ENCODE data around the gene CRIP2.
A peak's percentile ranks its signal among the peaks of the same experiment; 100 is the strongest.

Gene CRIP2, protein sequence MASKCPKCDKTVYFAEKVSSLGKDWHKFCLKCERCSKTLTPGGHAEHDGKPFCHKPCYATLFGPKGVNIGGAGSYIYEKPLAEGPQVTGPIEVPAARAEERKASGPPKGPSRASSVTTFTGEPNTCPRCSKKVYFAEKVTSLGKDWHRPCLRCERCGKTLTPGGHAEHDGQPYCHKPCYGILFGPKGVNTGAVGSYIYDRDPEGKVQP

DNA sequence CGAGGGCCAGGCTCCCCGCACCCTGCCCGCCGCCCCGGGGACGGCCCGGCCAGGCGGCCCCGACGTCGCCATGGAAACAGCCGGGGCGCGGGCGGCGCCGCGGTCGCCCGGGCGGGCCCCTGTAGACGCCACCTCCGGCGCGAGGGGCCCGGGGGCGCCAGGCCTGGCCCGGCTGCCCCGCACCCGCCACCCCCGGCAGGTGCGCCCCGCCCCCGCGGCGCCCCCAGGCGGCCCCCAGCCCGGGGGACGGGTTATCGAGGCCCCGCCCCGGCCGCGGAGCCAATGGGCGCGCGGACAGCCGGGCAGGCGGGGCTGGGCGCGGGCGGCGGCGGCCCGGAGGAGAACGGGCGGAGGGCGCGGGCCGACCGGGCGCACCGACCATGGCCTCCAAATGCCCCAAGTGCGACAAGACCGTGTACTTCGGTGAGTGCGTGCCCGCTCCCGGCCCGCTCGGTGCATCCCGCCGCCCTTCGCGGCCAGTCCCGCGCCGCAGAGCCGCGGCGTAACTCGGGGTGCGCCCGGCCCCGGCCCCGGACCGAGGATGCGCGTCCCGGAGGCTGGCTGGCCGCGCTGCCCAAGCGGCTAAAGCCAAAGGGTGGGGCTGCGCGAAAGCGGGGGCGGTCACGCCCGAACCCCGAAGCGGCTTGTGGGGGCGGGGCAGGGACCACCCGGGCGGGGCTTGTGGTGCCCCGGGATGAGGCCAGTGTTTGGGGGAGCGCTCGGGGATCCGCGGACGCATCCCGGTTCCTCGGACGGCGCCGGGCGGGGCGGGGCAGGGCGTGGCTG lies at the start of gene CRIP2:
Gene CRIP2 (plus strand): TSS at position 339 of the 786 bp plus-strand sequence. CDS start 42 bp downstream, at position 381.
- peak in 1 of 2 experiments; percentile 26 for DNase-seq

DNA sequence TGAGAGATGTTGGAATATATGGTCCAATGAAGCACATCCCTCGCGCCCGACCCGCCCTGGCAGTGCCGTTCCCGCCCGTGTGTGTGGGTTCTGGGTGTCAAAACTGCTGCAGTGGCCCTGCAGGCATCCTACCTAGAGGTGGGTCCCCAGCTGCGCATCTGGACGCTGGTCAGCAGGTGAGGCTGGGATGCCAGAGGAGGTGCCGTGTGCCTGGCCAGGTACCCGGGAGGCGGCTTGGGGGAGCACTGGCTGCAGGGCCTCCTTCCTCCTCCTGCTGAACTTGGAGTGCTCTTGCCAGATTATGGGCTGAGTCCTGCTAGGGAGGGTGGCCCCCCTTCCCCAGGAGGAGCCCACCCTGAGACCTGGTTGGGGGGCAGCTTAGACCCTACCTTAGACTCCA lies 49.8 kb upstream of the CRIP2 start:
- no peak for DNase-seq

DNA sequence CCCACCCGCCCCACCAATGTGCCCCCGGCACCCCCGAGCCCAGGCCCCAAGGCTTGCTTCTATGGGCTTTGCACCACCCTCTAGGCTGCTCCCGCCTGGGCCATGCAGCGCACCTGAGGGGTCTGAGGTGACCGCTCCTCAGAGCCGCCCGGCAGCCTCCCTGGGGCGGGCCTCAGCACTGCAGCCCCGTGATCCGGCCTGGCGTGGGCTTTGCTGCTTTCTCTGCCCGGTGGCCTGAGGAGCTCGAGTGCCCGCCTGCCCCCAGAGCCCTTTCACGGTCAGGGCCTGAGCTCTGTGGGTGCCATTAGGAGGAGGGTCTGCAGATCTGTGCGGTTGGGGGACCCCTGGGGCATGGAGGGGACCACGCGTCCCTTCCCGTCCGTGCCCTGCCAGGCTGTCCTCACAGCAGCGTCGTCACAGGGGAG lies 48.8 kb upstream of the CRIP2 start:
- DNase-seq: no peak

DNA sequence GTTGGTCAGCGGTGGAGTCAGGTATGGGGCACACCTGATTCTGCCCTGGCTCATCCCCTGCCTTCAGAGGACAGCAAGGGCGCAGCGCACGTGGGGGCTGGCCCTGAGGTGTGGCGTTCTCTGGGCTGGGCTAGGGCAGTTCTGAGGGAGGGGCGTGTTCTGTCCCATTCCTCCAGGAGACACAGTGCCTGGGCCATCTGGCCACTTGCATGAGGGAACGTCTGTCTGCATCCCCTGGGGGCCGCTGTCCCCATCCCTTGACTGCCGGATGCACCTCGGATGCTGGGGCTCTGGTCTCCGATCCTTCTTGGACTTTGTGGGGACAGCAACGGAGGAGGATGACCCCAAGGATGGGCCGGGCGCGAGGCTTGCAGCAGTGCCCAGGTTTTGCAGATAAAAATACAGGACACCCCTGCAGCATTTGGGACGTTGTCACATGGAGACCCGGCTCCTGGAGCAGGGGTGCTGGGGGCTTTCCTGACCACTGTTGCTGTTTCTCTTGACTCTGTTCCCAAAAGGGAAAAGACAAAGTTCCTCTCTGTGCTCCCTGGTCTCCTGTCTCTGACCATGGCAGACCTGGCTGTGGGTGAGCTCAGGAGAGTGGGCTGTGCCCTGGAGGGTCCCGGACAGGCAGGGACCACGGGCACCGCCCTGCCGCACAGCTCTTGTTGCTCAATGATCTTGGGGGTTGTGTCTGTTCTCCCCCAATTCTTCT lies 48.0 kb upstream of the CRIP2 start:
- no peak for DNase-seq

DNA sequence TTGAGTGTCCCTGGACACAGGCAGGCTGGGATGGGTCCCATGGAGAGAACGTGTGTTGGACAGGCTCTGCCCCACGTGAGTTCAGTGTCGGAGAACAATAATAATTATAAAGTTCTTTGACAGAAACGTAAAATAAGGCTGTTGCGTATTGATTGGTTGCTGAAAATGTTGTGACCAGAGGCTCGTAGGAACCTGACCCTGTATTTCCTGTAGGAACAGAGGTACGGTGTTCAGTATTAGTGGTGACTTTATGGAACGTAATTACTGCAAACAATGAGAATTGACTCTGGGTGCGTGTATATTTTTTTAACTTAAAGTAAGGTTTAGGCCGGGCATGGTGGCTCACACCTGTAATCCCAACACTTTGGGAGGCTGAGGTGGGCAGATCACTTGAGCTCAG lies 47.2 kb upstream of the CRIP2 start:
- no peak for DNase-seq

DNA sequence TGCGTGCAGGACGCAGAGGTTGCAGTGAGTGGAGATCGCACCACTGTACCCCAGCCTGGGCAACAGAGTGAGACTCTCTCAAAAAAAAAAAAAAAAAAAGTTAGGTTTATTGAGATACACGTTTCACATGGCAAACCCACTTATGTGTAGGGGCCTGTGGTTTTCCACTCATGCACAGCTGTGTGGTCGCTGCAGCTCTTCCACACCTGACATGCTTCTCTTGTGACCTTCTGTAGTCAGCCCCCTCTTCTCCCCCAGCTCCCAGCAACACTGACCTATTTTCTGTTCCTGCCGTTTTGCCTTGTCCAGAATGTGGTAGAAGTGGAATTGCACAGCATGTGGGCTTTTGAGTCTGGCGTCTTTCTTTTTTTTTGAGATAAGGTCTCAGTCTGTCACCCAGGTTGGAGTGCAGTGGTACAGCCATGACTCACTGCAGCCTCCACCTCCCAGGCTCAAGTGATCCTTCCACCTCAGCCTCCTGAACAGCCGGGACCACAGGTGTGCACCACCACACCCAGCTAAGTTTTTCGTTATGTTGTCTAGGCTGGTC lies 46.6 kb upstream of the CRIP2 start:
- DNase-seq: no peak

DNA sequence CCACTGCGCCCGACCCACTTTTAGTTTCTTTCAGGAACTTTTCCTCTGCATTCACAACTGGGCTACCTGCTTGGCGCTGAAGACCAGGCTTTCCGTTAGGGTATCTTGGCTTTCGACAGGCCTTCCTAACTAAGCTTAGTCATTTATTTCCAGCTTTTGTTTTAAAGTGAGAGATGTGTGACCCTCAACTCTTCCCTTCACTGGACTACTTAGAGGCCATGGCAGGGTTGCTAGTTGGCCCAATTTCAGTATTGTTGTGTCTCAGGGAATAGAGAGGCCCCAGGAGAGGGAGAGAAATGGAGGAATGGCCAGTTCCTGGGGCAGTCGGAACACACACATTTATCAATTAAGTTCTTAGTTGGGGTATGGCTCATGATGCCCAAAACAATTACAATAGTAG lies 44.6 kb upstream of the CRIP2 start:
- DNase-seq: no peak

DNA sequence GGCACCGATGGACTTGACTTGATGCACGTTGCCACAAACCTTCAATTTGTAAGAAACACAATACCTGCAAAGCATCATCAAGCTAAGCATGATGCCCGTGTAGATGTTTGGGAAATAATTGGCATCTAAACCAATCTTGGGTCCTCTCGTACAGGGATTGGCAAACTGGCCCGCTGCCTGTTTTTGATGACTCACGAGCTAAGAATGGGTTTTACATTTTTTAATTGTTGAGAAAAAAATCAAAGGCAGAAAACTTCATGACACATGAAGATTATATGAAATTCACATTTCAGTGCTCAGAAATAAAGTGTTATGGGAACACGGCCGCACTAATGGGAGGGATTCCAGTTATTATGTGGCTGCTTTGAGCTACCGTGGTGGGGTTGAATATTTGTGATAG lies 44.1 kb upstream of the CRIP2 start:
- no peak for DNase-seq

DNA sequence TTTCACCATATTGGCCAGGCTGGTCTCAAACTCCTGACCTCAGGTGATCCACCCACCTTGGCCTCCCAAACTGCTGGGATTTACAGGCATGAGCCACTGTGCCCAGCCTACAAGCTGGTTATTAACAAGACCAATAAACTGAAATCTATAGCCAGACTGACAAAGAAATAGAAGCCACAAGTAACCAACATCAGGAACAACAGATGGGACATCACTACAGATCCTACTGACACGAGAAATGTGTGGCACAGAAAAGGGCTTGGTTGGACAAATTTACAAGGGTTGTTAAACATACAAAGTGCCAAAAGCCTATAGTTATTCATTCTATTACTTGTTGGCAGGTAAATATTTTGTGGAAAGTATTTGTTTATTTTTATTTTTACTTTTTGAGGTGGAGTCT lies 43.4 kb upstream of the CRIP2 start:
- no peak for DNase-seq

DNA sequence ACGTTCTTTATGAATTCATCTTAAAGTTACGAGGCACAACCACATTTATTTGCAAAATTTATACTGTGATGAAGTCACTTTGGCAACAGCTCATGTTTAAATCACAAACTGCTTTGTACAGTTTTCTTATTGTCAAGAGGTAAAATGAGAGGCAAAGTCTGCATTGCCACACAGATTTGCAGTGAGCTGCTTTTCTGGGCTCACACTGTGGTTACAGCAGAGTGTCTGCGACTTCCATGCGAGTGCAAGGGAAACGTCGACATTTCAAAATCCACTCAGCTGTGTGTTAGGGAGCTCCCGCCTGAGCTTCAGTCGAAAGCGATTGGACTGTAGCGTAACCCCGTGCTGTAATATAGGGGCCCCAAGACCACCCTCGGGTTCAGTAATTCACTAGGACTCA lies 42.0 kb upstream of the CRIP2 start:
- DNase-seq: no peak

DNA sequence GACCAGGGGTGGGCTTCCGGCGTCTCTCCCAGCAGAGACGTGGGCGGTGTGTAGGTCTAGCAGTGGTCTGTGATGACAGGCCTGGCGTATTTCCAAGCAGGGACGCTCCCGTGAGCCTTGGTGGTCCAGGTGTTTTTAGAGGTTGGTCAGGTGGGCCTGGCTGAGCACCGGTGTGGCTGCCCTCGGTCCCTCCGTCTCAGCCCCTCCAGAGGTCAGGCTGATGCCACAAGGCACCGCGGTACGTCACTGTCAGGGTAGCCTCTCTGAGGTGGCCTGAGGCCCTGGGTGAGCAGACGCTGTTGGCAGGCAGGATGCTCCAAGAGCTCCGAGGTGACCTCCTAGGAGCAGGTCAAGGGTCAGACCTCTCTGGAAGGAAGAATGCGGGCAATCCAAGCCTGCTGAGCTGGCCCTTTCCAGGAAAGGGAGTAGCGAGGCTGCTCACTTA lies 41.4 kb upstream of the CRIP2 start:
- no peak for DNase-seq

DNA sequence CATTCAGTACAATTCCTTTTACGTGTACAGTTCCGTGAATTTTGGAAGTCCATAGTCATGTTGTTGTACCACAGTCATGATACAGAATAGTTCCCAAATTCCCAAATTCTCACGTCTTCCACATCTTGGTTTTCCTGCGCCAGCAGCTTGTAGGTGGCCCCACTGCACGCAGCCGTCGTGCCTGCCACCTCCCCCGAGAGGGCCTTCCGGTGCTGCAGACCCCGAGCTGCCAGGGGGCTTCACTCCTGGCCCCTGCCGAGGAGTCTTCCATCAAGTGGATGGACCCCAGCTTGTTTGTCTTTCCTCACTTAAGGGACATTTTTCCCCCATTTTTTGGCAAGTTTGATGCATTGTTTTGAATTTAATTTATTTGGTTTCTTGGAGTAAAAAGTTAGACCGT lies 38.2 kb upstream of the CRIP2 start:
- no peak for DNase-seq

DNA sequence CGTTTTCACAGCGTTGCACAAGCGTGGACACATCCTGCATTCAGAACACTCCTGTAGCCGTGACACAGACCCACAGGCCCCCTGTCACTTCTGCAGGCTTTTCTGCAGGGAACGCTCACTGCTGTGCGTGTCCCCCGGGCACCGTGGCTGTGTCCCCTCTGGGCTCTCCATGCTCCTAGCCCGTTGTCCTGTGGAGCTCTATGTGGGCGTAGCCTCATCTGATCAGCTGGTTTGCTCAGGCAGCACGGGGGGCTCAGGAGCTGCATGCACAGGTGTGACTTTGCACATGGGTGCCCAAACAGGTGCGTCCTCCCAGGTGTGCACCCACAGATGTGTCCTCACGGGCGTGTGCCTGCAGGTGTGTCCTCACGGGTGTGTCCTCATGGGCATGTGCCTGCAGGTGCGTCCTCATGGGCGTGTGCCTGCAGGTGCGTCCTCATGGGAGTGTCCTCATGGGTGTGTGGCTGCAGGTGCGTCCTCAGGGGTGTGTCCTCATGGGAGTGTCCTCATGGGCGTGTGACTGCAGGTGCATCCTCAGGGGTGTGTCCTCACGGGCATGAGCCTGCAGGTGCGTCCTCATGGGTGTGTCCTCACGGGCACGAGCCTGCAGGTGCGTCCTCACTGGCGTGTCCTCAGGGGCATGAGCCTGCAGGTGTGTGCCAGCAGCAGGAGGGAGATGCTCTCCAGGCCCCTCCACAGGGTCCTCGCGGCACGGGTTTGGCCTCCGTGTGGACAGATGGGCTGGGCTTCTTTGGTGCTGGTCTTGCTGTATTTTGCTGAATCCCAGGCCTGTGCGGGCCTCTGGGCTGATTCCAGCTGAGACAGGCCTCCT lies 37.5 kb upstream of the CRIP2 start:
- DNase-seq: no peak

DNA sequence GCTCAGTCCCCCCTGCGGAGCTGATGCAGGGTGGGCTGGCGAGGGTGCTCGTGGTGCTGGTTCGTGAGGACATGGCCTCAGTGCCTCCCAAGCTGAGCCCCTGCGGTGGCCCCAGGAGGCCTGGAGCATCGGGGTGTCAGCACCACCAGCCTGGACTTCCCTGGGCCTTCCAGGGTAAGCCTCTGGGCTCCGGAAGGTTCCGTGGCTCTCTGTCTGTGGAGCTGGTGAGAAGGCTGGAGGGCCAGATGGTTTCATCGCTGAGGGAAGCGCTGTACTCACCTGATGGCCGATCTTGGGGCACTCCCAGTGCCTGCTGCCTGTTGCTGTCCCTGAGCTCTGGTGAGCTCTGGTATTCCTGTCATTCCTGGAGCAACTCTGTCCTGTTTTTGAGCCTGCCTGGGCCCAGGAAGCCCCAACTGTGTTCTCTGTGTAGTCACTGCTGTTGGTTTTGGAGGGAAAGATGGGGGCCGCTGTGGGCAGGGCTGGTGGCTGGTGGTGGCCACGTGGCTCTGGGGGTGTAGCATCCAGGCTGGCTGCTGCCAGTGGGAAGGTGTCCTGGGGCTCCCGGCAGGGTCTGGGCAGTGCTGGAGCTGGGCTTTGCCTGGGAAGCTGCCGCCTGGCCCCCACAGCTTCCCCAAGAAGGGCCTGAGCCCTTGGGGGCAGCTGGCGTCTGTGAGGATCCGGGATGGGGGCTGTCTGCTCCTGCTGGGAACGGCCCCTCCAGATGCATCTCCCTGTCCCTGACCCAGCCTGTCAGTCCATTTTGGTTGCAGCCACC lies 36.7 kb upstream of the CRIP2 start:
- no peak for DNase-seq

DNA sequence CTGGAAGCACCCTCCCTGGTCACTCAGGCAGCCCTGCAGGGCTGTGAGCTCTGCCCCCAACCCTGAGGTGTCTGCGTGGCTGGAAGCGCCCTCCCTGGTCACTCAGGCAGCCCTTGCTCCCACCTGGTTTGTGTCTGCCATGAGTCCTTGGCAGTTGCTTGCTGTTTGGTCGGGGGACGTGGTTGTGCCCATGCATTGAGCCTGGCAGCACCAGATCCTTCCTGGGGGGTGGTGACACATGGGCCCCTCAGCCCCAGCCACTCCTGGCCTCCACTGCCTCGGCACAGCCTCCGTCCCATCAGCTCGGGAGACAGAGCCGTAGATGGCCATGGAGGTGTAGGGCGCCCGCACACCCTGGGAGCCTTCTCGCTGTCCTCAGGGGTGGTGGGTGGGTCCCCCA lies 35.4 kb upstream of the CRIP2 start:
- DNase-seq: no peak

DNA sequence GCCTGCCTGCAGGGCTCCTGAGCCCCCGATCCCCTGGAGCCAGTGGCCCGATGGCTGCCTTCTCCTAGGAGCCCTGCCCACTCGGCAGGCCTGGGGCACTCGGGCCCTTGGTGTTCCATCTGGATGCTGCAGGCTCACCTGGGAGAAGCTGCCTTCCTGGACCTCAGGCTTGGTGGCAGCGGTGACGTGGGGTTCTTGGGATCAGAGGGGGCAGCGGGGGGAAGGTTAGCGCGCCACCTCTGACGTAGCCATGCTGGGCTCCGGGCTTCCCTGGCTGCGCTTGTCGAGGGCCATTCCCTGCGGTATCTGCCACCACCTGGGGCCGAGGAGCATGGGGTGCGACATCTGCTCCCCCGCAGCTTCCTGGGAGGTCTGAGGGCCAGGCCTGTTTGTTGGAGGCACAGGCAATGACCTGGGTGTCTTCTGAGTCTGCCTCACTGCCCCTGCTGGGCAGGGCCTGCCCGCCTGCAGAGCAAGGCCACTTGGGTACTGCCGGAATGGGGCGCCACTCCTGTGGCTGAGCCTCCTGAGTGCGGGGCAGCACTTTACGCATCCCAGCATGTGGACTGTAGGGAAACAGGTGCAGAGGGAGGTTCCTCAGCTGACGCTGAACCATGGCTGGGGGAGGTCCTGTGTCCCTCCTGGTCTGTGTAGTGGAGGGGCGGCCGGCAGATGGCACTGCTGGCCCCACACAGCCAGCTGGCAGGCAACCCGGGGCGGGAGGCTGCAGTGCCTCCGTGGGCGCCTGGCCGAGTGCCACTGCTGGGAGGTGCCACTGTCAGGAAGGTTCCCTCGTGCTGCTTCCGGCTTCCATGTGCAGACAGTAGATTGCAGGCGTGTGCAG lies 34.7 kb upstream of the CRIP2 start:
- no peak for DNase-seq

DNA sequence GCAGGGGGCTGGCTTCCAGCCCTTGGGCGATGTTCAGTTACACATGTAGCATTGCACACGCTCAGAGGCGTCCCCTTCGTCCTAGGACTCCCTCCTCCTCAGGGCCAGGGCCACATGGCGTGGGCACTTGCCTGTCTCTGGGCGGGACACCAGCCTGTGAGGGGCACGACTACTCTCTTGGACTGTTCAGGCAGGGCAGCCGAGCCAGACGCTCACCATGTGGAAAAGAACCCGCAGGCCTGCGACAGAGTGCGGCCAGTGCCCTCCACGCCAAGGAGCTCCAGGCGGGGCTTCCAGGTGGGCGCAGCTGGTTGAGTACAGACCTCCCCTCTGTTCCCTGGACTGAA lies 34.1 kb upstream of the CRIP2 start:
- no peak for DNase-seq

DNA sequence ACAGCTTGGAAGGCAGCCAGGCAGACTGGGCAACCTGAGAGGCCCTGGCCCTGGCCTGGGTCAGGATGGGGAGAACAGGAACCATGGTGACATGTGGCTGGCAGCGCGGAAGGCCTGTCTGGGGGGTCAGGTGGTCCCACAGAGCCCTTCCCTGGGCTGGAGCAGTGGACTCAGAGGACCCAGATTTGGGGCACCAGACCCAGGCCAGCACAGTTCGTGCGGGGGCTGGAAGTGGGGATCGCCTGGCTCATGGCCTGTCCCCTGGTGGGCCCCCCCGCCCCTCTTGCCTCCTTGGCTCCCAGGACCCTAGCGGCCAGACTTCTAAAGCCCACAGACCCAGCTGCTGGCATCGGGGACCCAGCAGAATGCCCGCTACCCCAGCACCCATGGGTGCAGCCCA lies 33.6 kb upstream of the CRIP2 start:
- no peak for DNase-seq

DNA sequence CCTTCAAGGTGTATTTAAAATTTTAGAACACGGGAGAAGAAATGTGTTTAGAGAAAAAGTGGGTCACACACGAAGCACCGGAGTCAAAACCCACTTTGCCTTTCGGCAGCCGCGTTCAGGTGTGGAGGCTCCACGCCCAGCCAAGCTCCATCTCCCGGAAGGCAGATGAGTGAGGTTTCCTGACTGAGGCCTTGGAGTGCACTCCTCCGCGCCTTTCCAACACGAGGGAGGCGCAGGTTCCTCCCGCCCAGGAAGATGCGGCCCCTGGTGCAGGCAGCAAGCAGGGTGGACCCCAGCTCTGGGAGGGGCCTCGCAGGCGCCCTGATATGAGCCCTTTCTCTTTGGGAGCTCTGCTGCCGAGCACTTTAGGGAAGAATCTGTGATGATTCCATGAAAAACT lies 32.5 kb upstream of the CRIP2 start:
- DNase-seq: no peak

DNA sequence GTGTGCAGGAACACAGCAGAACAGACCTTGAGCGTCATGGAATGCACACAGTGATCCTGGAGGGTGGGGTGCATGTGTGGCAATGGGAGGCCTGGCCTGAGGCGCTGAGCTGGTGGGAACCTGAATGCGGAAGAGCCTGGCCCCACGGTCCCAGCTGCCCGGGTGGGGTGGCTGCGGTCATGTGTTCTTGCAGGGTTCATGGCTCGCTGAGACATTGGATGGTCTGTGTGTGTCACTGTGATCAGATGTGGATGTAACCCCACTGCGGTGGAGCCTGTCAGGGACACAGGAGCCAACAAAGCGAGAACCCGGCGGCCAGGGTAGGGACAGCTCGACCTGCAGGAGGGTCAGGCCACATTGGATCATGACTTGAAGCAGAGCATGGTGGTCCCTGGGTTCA lies 31.8 kb upstream of the CRIP2 start:
- no peak for DNase-seq

DNA sequence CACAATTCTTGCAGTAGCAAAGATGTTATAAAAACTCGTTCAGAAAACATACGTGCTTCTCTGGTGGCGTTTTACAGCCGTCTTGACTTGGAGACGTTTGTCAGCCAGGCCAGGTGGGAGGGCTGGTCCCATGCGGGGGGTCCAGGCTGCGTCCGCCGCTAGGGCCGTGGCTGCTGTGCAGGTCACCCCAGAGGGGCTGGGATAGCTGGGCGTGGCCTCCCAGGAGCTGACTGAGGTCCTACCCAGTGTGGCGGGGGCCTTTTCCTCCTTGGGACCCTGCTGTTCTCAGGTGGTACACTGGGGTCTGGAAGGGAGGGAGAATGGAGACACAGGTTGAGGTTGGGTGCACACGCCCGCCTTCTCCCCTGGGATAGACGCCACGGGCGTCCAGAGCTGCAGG lies 29.8 kb upstream of the CRIP2 start:
- DNase-seq: no peak
